Measurements from ENCODE around the gene FOSB.

- no peak for TF ChIP-seq CTCF (conservative IDR thresholded peaks at IDR 0.05 in 1 of 2, IDR thresholded peaks at IDR 0.05 in 1 of 2; ENCODE audit: low read depth in 1 of 2, low read length in 2 of 2)
- TF ChIP-seq EZH2 (IDR thresholded peaks at IDR 0.05; ENCODE audit: low read length, missing control alignments) = no peak
Observed at GRCh38 chr19:45442778-45443461, 24.9 kb upstream of the FOSB start.

Data from fibroblast of lung (primary cell).